Articular chondrocyte of knee joint (primary cell): ENCODE measurements around the gene DNAH3. TPM values are rescaled to one million over a fixed set of nuclear protein-coding genes. Genes with fewer than 3 reads are reported as not detected.

Experiments
- total RNA-seq: library from RNA; depleted of rRNA; stranded (reverse); fragments of >200 nt; gene quantifications from 2 replicates; pipeline ENCODE4 v1.2.3, GENCODE V29; 2012

Gene DNAH3, protein sequence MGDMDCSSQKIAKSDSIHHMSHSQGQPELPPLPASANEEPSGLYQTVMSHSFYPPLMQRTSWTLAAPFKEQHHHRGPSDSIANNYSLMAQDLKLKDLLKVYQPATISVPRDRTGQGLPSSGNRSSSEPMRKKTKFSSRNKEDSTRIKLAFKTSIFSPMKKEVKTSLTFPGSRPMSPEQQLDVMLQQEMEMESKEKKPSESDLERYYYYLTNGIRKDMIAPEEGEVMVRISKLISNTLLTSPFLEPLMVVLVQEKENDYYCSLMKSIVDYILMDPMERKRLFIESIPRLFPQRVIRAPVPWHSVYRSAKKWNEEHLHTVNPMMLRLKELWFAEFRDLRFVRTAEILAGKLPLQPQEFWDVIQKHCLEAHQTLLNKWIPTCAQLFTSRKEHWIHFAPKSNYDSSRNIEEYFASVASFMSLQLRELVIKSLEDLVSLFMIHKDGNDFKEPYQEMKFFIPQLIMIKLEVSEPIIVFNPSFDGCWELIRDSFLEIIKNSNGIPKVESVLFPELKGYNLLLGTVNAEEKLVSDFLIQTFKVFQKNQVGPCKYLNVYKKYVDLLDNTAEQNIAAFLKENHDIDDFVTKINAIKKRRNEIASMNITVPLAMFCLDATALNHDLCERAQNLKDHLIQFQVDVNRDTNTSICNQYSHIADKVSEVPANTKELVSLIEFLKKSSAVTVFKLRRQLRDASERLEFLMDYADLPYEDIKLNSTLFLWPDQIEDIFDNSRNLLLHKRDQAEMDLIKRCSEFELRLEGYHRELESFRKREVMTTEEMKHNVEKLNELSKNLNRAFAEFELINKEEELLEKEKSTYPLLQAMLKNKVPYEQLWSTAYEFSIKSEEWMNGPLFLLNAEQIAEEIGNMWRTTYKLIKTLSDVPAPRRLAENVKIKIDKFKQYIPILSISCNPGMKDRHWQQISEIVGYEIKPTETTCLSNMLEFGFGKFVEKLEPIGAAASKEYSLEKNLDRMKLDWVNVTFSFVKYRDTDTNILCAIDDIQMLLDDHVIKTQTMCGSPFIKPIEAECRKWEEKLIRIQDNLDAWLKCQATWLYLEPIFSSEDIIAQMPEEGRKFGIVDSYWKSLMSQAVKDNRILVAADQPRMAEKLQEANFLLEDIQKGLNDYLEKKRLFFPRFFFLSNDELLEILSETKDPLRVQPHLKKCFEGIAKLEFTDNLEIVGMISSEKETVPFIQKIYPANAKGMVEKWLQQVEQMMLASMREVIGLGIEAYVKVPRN (N-terminal part only)
- total RNA-seq: under 0.01 TPM in 2 replicates

GRCh38 chr16:21150375-21151001 lies at the start of gene DNAH3:
TSS of gene DNAH3 (minus strand) at chr16:21150846. CDS start at chr16:21150319, 527 bp downstream.

DNA sequence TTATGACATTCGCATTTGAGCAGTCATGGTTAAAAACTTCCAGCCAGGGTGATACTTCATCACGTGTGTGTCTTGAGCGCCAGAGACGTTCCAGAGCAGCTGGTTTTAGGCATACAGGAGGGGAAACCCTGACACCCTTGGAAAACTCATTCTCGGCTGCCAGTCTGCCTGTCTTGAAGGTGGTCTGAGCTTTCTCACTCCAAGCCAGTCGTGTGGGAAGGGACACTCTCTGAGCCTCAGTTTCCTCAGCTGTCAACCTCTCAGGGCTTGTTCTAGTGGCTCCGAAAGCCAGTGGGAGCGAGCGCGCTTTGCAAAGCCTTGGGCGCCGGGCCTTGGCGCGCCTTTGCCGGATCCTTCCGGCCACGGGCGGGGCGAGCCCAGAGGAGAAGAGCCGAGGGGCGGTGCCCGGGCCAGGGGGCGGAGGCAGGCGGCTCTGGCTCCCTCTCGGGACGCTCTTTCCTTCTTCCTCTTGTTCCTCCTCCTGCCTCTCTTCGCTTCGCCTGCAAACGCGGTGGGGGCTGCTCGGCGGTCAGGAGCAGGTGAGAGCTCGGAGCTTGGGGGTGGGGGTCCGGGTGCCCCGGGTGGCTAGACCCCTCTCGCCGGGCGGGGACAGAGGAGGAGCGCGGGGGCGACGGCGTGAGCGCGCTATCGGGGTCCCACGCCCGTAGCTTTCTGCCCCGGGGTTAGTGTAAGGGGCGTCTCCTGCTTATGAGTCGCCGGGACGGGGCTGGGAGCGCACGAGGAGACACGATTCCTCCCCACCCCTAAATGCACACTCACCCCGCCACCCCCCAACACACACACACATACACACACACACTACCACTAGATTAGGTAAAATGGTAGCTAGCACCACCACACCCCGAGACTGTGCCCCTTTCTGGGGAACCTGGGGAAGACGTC lies 7.8 kb upstream of the DNAH3 start, which contains the start of gene LDAF1:
LDAF1 (plus strand) TSS at position 467 of the 903 bp plus-strand sequence. CDS start 2,509 bp downstream, outside the sequence.

DNA sequence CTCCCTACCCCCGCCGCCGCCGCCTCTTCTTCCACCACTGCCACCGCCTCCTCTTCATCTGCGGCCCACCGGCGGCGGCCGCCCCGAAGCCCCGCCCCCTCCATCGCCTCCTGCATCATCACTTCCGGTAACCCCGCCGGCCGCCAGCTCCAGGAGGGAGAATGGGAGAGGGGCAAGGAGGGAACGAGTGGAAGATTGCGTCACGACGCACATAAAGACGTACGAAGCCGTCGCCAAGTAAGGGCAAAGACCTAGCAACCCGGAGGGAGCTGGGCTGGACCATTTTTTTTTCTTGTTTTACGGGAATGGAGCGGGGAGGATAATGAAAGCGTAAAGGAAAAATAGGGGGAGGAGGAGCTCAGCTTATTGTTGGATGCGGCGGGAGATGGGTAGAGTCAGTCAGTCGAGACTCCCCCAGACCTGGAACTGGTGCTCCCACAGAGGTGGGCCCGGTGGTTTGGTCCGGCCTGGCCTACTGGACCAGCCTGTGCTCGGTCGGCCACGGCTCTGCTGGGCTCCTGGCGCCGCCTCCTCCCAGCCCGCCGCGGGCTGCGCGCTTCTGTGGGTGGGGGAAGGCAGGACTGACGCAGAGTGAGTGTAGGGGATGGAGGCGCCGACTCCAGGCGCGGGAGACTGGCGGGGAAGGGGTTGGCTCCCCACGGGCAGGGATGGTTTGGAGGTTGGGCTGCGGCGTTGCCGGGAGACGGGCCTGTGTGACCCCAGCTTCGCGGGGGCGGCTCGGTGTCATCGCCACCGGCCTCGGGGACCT lies 250.2 kb downstream of the DNAH3 start, which contains the start of the genes DCUN1D3 and LYRM1:
DCUN1D3 (minus strand) TSS at position 60 of the 769 bp plus-strand sequence. CDS start 37,820 bp downstream, outside the sequence.
LYRM1 (plus strand) TSS at position 473 of the 769 bp plus-strand sequence. CDS start 14,785 bp downstream, outside the sequence.

Other genes with a start within 250 kb of the DNAH3 start
- gene LDAF1, start 7.8 kb upstream of the DNAH3 start, total RNA-seq: 51.7 and 63.3 TPM in 2 replicates
- gene ZP2, start 60.7 kb upstream of the DNAH3 start, total RNA-seq: not detected in 2 replicates
- not detected in 2 replicates for gene ANKS4B, start 82.9 kb upstream of the DNAH3 start, total RNA-seq
- 0.11 and 0.39 TPM in 2 replicates for gene CRYM, start 127.4 kb upstream of the DNAH3 start, total RNA-seq